IPS DF 6.9 (cell line): ENCODE data around the gene C2CD2.

Source experiments
- DNase-seq: peaks from one replicate; pipeline ENCODE4 v3.0.0-alpha.2; 2013; ENCODE audit warnings: low read depth, low spot score
- H3K27ac ChIP-seq: one replicate; pipeline ENCODE4 v1.5.1; 2013; ENCODE audit warnings: low read length, control low read depth
- H3K27me3 ChIP-seq: 2 replicates; pipeline ENCODE4 v1.6.1; 2013; ENCODE audit warnings: mild to moderate bottlenecking, low read length; ENCODE audit not compliant: control insufficient read depth, insufficient read depth
- H3K36me3 ChIP-seq: 2 replicates; pipeline ENCODE4 v1.6.1; 2013; ENCODE audit warnings: low read length; ENCODE audit not compliant: control insufficient read depth, insufficient read depth
- H3K4me1 ChIP-seq: 2 replicates; pipeline ENCODE4 v1.6.1; 2013; ENCODE audit warnings: low read length; ENCODE audit not compliant: control insufficient read depth, insufficient read depth
- H3K4me3 ChIP-seq: 2 replicates; pipeline ENCODE4 v1.5.1; 2013; ENCODE audit warnings: mild to moderate bottlenecking, low read length
- H3K9me3 ChIP-seq: 2 replicates; pipeline ENCODE4 v1.6.1; 2013; ENCODE audit warnings: low read length, inconsistent platforms; ENCODE audit not compliant: control insufficient read depth, insufficient read depth
- WGBS: extraction: QIAGEN DNeasy Blood & Tissue Kit; methylation state at CpG from one replicate; pipeline ENCODE4 v1.1.7; 2013; ENCODE audit warnings: mixed read lengths, missing lambda C conversion rate; ENCODE audit not compliant: insufficient read length, insufficient coverage; 5-methylcytosine and 5-hydroxymethylcytosine counted together

The C2CD2 gene

GRCh38 chr21:41848533-41848932 lies 105.3 kb downstream of the C2CD2 start:
- peaks cover 5% of the 10 kb centered on the region; the same call in 1 of the 2 replicates for H3K4me1 ChIP-seq
- H3K27me3 ChIP-seq = no peaks in the 10 kb centered on the region
- H3K9me3 ChIP-seq = no peaks in the 10 kb centered on the region
- no peak for DNase-seq
- H3K27ac ChIP-seq = no peak overlapping the region
- 0 out of 2 replicates have a peak, but pooled peaks cover under 1% of the 10 kb centered on the region for H3K36me3 ChIP-seq
- H3K4me3 ChIP-seq = no peak overlapping the region
- WGBS = no CpG with 5 or more reads among the region's 8 CpGs

- no peak for DNase-seq
- peaks cover 5% of the 10 kb centered on the region; the same call in 1 of the 2 replicates for H3K4me1 ChIP-seq
- H3K9me3 ChIP-seq = no peaks in the 10 kb centered on the region
- no peak overlapping the region for H3K27ac ChIP-seq
- H3K4me3 ChIP-seq = no peak overlapping the region
- H3K27me3 ChIP-seq = no peaks in the 10 kb centered on the region
- no CpG with 5 or more reads among the region's 21 CpGs for WGBS
- no peaks in the 10 kb centered on the region for H3K36me3 ChIP-seq
These were observed 106.6 kb downstream of the C2CD2 start for GRCh38 chr21:41847066-41847804.

- no CpG with 5 or more reads among the region's 7 CpGs for WGBS
- Histone ChIP-seq H3K4me3 (no peak overlapping the region), H3K36me3 (no peaks in the 10 kb centered on the region), H3K9me3 (no peaks in the 10 kb centered on the region), H3K27ac (no peak overlapping the region), H3K4me1 (peaks cover 5% of the 10 kb centered on the region; the same call in 1 of the 2 replicates), H3K27me3 (no peaks in the 10 kb centered on the region)
- no peak for DNase-seq
These were observed 107.3 kb downstream of the C2CD2 start for GRCh38 chr21:41846536-41846935.

GRCh38 chr21:41846033-41846317 lies 107.8 kb downstream of the C2CD2 start:
- H3K36me3 ChIP-seq = no peaks in the 10 kb centered on the region
- no peak for DNase-seq
- no peak overlapping the region for H3K27ac ChIP-seq
- no CpG with 5 or more reads among the region's 6 CpGs for WGBS
- no peaks in the 10 kb centered on the region for H3K27me3 ChIP-seq
- H3K9me3 ChIP-seq = no peaks in the 10 kb centered on the region
- no peak overlapping the region for H3K4me3 ChIP-seq
- peaks cover 5% of the 10 kb centered on the region; the same call in 1 of the 2 replicates for H3K4me1 ChIP-seq

GRCh38 chr21:41845310-41846032 lies 108.3 kb downstream of the C2CD2 start:
- Histone ChIP-seq H3K27ac (no peak overlapping the region), H3K36me3 (no peaks in the 10 kb centered on the region), H3K4me1 (peaks cover 5% of the 10 kb centered on the region; the same call in 1 of the 2 replicates), H3K27me3 (no peaks in the 10 kb centered on the region), H3K4me3 (no peak overlapping the region), H3K9me3 (no peaks in the 10 kb centered on the region)
- WGBS = no CpG with 5 or more reads among the region's 21 CpGs
- no peak for DNase-seq

- Histone ChIP-seq H3K4me1 (peaks cover 5% of the 10 kb centered on the region; the same call in 1 of the 2 replicates), H3K27me3 (no peaks in the 10 kb centered on the region), H3K4me3 (no peak overlapping the region), H3K27ac (no peak overlapping the region), H3K36me3 (no peaks in the 10 kb centered on the region), H3K9me3 (no peaks in the 10 kb centered on the region)
- no CpG with 5 or more reads among the region's 2 CpGs for WGBS
- DNase-seq = no peak
These were observed 110.2 kb downstream of the C2CD2 start for GRCh38 chr21:41843584-41843983.

GRCh38 chr21:41840880-41841279 lies 112.9 kb downstream of the C2CD2 start:
- Histone ChIP-seq H3K27ac (no peak overlapping the region), H3K4me1 (peaks cover 7% of the 10 kb centered on the region; the same call in 1 of the 2 replicates), H3K27me3 (no peaks in the 10 kb centered on the region), H3K36me3 (peaks cover 6% of the 10 kb centered on the region), H3K9me3 (no peaks in the 10 kb centered on the region), H3K4me3 (no peak overlapping the region)
- no CpG with 5 or more reads among the region's 1 CpG for WGBS
- no peak for DNase-seq

GRCh38 chr21:41839387-41840000 lies 114.3 kb downstream of the C2CD2 start:
- no peak for DNase-seq
- H3K36me3 ChIP-seq = peaks cover 6% of the 10 kb centered on the region

GRCh38 chr21:41837756-41838297 lies 116.0 kb downstream of the C2CD2 start:
- no peaks in the 10 kb centered on the region for H3K9me3 ChIP-seq
- no peak overlapping the region for H3K27ac ChIP-seq
- H3K4me1 ChIP-seq = 0 out of 2 replicates have a peak, but pooled peaks cover 2% of the 10 kb centered on the region
- H3K4me3 ChIP-seq = no peak overlapping the region; the same call in 1 of the 2 replicates
- H3K36me3 ChIP-seq = peaks cover 6% of the 10 kb centered on the region
- no CpG with 5 or more reads among the region's 7 CpGs for WGBS
- no peaks in the 10 kb centered on the region for H3K27me3 ChIP-seq
- no peak for DNase-seq

More at GRCh38 chr21:41839387-41840000, 114.3 kb downstream of the C2CD2 start:
- no CpG with 5 or more reads among the region's 21 CpGs for WGBS
- Histone ChIP-seq H3K9me3 (no peaks in the 10 kb centered on the region), H3K4me3 (no peak overlapping the region), H3K27ac (no peak overlapping the region), H3K27me3 (no peaks in the 10 kb centered on the region), H3K4me1 (peaks cover 4% of the 10 kb centered on the region; the same call in 1 of the 2 replicates)
